Adipose tissue (tissue), 3 donors: ENCODE results near the gene AP2A2. TPM values are rescaled to one million over a fixed set of nuclear protein-coding genes. Genes with fewer than 3 reads are reported as not detected.

Experiments used
- H3K27ac ChIP-seq: one replicate; pipeline ENCODE4 v1.5.1; 2013; ENCODE audit warnings: low read depth, low read length
- WGBS, 3 donors: extraction: QIAGEN DNeasy Blood & Tissue Kit; methylation state at CpG; one replicate each; pipeline ENCODE4 v1.1.7; 2013; 5-methylcytosine and 5-hydroxymethylcytosine counted together
- polyA plus RNA-seq, 3 donors: library from polyadenylated mRNA; stranded (reverse); fragments of 200-250 nt; gene quantifications; one replicate each; pipeline ENCODE4 v1.2.3, GENCODE V29; 2013
- donor health status: healthy with polysubstance abuse.
- donor health status: Bipolar disorder and iron deficiency.
- donor health status: healthy.

Gene AP2A2
- polyA plus RNA-seq, 3 donors: 32.0 to 57.4 (median 37.3) TPM

- H3K27ac ChIP-seq: no peak overlapping the region
- WGBS, 3 donors: 67 to 81% (median 76%) methylated on average over 21 of the region's 21 CpGs
Measured at GRCh38 chr11:914747-915501, 10.7 kb upstream of the AP2A2 start.

GRCh38 chr11:917426-917825 lies 8.2 kb upstream of the AP2A2 start:
- 78 to 94% (median 84%) methylated on average over 8 of the region's 8 CpGs for WGBS, 3 donors
- H3K27ac ChIP-seq: no peak overlapping the region

- WGBS, 3 donors: 73 to 89% (median 81%) methylated on average over 15 of the region's 15 CpGs
Measured at GRCh38 chr11:921921-922678, 3.6 kb upstream of the AP2A2 start.

DNA sequence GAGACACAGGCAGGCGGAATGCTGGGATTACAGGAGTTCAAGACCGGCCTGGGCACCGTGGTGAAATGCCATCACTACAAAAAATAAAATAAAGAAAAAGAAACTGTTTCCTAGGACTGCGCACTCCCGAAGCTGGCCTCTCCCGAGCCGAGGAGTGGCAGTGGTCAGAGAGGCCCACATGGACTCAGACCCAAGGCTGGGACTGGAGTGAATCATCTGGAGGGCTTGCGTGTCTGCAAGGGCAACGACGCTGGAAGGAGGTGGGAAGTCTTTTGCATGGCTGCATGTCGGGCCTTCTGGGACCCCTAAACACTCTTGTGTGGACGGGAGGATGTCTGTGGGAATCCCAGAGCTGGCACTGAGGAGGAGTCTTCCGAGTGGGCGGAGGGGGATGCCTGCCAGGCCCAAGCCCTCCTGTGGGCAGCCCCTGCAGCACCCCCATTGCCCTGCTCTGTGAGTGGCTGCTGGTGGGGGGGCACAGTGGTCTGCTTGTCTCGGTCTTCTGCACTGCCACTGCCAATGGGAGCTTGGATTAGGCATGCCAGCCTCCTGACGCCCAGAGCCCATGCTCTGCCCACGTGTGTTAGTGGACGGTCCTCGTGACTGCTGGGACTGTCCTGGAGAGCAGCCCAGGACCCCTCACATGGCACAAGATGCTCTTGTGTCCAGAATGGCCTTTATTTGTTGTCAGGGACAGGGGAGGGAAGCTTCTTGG lies 1.8 kb upstream of the AP2A2 start:
- no peak overlapping the region for H3K27ac ChIP-seq
- 79 to 91% (median 85%) methylated on average over 19 of the region's 19 CpGs for WGBS, 3 donors

More at GRCh38 chr11:921921-922678, 3.6 kb upstream of the AP2A2 start:
- no peak overlapping the region for H3K27ac ChIP-seq

DNA sequence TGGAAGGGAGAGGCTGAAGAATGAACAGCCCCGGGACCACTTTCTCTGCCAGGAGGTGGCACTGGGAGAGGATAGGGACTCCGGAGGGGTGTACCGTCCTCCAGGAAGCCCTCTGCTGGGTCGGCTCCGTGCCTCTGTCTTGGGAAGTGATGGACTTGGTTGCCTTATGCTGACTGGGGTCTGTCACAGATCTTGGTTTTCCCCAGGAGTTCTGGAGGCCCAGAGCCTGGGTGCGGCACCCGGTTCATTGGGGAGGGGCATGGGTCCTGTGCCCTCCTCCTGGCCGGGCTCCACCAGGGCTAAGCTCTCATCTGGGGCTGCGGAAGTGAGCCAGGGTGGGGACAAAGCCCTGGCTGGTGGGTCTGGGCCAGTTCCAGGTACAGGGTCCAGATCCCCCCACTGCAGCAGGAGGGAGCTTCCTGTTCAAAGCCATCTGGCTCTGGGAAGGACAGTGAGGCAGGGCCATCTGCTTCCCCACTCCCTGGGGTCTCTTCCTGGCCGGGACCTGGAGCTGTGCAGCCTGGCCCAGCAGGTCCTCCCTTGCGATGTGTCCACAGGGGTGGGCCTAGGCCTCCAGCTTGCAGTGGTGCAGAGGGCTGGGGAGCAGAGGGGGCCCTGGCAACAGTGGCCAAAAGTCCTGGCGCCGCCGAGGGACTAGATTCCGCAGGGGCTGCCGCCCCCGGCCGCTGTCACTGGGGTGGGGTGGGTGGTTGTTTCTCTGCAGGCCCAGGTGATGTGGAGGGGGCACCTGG lies 1.1 kb upstream of the AP2A2 start:
- 64 to 76% (median 66%) methylated on average over 16 to 18 of the region's 18 CpGs for WGBS, 3 donors
- H3K27ac ChIP-seq: no peak overlapping the region

- H3K27ac ChIP-seq: no peak overlapping the region
- WGBS, 3 donors: 41 to 65% (median 43%) methylated on average over 24 to 28 of the region's 28 CpGs
Measured at GRCh38 chr11:925158-925495, 543 bp upstream of the AP2A2 start.

DNA sequence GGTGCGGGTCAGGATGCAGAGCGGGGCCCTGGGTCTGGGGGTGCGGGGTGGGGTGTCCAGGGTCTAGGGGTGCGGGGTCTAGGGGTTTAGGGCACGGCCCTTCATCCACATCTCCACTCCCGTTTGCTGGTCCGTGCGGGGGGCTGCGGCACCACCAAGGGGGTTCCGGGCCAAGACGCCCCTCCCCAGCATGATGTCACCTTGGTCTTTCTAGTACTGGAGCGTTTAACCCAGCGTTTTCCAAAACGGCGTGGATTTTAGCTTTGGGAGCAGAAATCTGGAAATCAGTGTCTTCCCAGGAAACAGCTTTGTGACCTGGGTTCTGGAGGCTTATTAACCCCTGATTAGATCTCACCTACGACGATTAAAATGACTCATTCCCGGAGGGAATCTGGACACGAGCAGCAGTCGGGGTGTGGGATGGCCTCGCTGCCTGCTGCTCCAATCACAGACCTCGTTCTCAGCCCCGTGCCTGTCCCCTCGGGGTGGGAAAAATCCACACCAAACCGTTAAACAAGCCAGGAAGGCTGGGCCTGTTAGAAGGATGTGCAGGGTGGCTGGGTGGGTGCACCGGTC lies 759 bp downstream of the AP2A2 start:
- 1 to 6% (median 4%) methylated on average over 26 of the region's 26 CpGs for WGBS, 3 donors
- H3K27ac ChIP-seq: peak overlapping the region; percentile 76

DNA sequence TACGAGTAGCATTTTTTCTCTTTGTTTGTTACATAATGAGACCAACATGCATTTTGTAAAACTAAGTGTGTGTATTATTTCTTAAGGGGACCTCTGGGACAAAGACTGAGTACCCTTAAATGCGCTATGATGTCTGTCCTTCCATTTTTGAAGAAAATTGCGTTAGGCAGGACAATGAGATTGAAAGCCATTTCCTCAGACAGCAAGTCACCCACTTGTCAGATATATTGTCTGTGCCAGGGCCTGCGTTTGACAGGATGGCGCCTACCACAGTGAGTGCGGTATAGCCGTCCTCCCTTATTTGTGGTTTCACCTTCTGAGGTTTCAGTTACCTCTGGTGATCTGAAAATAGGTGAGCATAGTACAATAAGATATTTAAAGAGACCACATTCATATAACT lies 2.2 kb downstream of the AP2A2 start:
- no peak overlapping the region for H3K27ac ChIP-seq
- 46 to 62% (median 59%) methylated on average over 7 of the region's 7 CpGs for WGBS, 3 donors

DNA sequence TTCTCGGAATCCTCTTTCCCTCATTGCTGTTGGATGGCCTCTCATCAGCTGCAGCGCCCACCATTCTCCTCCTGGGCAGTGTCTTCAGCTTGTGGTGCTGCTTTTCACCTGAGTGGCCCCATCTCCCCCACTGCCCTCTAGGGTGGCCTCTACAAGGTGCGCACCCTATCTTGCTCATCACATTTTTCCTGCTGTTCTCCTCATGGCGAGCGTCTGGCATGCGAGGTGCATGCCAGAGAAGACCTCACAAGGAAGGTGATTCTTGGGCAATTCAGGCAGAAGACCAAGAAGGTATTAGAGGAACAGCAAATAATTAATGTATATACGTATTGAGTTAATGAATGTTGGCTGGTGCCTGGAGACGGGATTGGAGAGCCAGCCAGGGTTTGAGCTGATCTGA lies 3.1 kb downstream of the AP2A2 start:
- WGBS, 3 donors: 59 to 81% (median 71%) methylated on average over 8 of the region's 8 CpGs
- no peak overlapping the region for H3K27ac ChIP-seq

GRCh38 chr11:929405-929804 lies 3.7 kb downstream of the AP2A2 start:
- no peak overlapping the region for H3K27ac ChIP-seq
- WGBS, 3 donors: 97 to 98% (median 97%) methylated on average over 11 of the region's 11 CpGs

DNA sequence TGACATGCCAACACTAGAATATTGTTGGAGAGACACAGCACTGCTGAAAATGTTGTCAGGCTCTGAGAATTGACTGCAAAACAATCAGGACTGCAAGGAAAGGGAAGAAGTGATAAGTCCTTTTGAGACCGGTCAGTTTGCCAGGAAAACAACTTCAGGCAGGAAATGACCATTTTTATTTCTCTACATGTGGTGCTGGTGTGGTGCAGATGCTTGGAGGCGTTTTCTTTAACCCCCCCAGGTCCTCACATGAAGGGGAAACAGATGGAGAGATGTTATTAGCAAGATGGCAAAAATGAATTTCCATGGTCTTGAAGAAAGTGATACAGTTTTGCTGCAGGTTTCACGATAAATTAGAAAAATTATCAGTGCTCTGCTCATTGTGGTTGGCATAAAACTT lies 5.7 kb downstream of the AP2A2 start:
- no peak overlapping the region for H3K27ac ChIP-seq
- 25 to 49% (median 37%) methylated on average over 3 of the region's 3 CpGs for WGBS, 3 donors

GRCh38 chr11:932435-932834 lies 6.8 kb downstream of the AP2A2 start:
- H3K27ac ChIP-seq: no peak overlapping the region
- 51 to 73% (median 53%) methylated on average over 4 of the region's 4 CpGs for WGBS, 3 donors

DNA sequence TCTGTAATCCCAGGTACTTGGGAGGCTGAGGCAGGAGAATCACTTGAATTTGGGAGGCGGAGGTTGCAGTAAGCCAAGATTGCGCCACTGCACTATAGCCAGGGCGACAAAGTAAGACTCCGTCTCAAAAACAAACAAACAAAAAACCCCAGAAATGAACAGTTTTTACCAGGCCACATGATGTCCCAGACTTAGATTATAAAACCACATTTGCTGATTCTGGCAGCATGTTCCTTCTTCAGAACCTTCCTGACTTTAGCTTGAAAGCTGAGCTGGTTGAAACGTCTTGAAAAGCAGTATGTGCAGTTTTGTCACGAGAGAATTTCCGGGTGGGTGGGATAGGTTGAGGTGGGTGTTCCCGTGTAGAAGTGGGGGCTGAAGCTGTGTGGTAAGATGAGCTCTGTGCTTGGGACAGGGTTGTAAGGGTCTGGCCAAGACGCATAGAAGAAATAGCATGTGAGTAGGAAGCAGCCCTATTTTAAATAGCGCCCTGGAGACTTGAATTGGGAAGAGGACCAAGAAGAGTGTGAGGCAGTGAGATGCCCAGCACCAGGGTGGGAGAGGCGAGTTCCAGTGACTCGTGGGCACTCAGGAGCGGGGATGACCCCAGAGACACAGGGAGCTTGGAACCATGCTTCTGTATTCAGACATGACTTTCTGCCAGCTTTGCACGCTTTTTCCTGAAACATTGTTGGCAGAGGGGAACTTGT lies 7.6 kb downstream of the AP2A2 start:
- H3K27ac ChIP-seq: peak overlapping the region; percentile 57
- WGBS, 3 donors: 27 to 65% (median 34%) methylated on average over 14 of the region's 14 CpGs

DNA sequence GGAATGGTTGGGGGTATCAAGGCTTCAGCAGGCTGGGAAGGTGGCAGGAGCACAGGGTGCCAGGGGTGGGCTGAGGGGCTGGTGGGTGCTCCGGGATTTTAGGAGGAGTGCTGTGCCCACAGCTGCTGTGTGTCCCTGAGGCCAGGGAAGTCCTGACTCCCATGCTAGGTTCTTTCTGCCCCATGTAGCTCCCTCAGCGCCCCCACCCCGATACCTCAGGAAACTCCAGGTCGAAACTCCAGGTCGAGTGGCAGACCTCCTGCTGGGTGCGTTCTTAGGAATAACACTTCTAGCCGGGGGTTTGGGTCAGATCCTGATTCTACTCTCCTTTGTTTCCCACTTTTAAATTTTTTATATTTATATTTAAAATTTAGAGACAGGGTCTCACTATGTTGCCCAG lies 8.3 kb downstream of the AP2A2 start:
- no peak overlapping the region for H3K27ac ChIP-seq
- 86 to 90% (median 86%) methylated on average over 7 of the region's 7 CpGs for WGBS, 3 donors

- WGBS, 3 donors: 74 to 81% (median 80%) methylated on average over 6 of the region's 6 CpGs
- no peak overlapping the region for H3K27ac ChIP-seq
Measured at GRCh38 chr11:934527-934926, 8.9 kb downstream of the AP2A2 start.

DNA sequence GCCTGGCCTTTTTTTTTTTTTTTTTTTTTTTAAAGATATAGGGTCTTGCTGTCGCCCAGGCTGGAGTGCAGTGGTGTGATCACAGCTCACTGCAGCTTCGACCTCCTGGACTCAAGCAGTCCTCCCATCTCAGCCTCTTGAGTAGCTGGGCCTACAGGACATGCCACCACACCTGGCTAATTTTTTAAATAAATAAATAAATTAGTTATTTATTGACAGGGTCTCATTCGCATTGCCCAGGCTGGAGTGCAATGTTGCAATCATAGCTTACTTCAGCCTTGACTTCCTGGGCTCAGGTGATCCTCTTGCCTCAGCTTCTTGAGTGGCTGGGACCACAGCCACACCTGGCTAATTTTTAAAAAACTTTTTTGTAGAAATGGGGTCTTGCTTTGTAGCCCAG lies 10.5 kb downstream of the AP2A2 start:
- WGBS, 3 donors: 71 to 93% (median 80%) methylated on average over 3 of the region's 3 CpGs
- H3K27ac ChIP-seq: no peak overlapping the region

GRCh38 chr11:937841-938261 lies 12.2 kb downstream of the AP2A2 start:
- 68 to 71% (median 70%) methylated on average over 10 of the region's 10 CpGs for WGBS, 3 donors
- H3K27ac ChIP-seq: no peak overlapping the region
